Skeletal muscle satellite cell (primary cell): ENCODE results near the gene ZNF581.

Experiments used
- H3K27me3 ChIP-seq: 2 replicates; pipeline ENCODE4 v1.7.0; 2013; ENCODE audit warnings: low read length; ENCODE audit not compliant: control insufficient read depth, insufficient read depth
- H3K36me3 ChIP-seq: 2 replicates; pipeline ENCODE4 v1.7.0; 2013; ENCODE audit warnings: mild to moderate bottlenecking, control low read depth, low read length; ENCODE audit not compliant: insufficient read depth
- H3K4me1 ChIP-seq: 2 replicates; pipeline ENCODE4 v1.7.0; 2013; ENCODE audit warnings: low read length; ENCODE audit not compliant: control insufficient read depth, insufficient read depth
- H3K4me2 ChIP-seq: 2 replicates; pipeline ENCODE4 v1.7.0; 2013; ENCODE audit warnings: mild to moderate bottlenecking, low read length
- H3K4me3 ChIP-seq: 2 replicates; pipeline ENCODE4 v1.7.0; 2013; ENCODE audit warnings: low read length
- H3K9ac ChIP-seq: 2 replicates; pipeline ENCODE4 v1.7.0; 2013; ENCODE audit warnings: mild to moderate bottlenecking, low read depth, low read length, moderate library complexity
- H3K9me3 ChIP-seq: replicated peaks from 2 replicates; pipeline ENCODE4 v1.7.0; 2013; ENCODE audit warnings: mild to moderate bottlenecking, control low read depth, low read length

Gene ZNF581

GRCh38 chr19:55613396-55613795 is 30.1 kb upstream of the ZNF581 start:
- peaks cover 44% of the 10 kb centered on the region for H3K36me3 ChIP-seq

DNA sequence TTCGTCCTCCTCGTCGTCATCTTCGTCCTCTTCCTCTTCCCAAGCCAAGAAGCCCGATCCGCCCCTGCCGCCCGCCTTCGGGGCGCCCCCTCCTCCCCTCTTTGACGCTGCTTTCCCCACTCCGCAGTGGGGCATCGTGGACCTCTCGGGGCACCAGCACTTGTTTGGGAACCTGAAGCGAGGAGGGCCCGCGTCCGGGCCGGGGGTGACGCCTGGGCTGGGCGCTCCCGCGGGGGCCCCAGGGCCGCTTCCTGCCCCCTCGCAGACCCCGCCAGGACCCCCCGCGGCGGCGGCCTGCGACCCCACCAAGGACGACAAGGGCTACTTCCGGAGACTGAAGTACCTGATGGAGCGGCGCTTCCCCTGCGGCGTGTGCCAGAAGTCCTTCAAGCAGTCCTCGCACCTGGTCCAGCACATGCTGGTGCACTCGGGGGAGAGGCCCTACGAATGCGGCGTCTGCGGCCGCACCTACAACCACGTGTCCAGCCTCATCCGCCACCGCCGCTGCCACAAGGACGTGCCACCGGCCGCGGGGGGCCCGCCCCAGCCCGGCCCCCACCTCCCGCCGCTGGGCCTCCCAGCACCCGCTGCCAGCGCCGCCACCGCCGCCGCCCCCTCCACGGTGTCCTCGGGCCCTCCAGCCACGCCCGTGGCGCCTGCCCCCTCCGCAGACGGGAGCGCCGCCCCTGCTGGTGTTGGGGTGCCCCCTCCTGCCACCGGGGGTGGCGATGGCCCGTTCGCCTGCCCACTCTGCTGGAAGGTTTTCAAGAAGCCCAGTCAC is 29.3 kb upstream of the ZNF581 start:
- H3K4me2 ChIP-seq, result no peak overlapping the region
- H3K9me3 ChIP-seq, result no peaks in the 10 kb centered on the region
- H3K9ac ChIP-seq, result no peak overlapping the region
- H3K4me3 ChIP-seq, result no peak overlapping the region
- peaks cover 7% of the 10 kb centered on the region for H3K4me1 ChIP-seq
- H3K36me3 ChIP-seq, result peaks cover 43% of the 10 kb centered on the region
- H3K27me3 ChIP-seq, result no peaks in the 10 kb centered on the region

More at GRCh38 chr19:55613396-55613795, 30.1 kb upstream of the ZNF581 start:
- Histone ChIP-seq H3K9me3 (no peaks in the 10 kb centered on the region), H3K4me2 (no peak overlapping the region), H3K27me3 (no peaks in the 10 kb centered on the region), H3K4me1 (peaks cover 7% of the 10 kb centered on the region), H3K9ac (no peak overlapping the region), H3K4me3 (no peak overlapping the region)

- H3K4me3 ChIP-seq, result no peak overlapping the region
Measured at GRCh38 chr19:55614711-55615542, 28.5 kb upstream of the ZNF581 start.

DNA sequence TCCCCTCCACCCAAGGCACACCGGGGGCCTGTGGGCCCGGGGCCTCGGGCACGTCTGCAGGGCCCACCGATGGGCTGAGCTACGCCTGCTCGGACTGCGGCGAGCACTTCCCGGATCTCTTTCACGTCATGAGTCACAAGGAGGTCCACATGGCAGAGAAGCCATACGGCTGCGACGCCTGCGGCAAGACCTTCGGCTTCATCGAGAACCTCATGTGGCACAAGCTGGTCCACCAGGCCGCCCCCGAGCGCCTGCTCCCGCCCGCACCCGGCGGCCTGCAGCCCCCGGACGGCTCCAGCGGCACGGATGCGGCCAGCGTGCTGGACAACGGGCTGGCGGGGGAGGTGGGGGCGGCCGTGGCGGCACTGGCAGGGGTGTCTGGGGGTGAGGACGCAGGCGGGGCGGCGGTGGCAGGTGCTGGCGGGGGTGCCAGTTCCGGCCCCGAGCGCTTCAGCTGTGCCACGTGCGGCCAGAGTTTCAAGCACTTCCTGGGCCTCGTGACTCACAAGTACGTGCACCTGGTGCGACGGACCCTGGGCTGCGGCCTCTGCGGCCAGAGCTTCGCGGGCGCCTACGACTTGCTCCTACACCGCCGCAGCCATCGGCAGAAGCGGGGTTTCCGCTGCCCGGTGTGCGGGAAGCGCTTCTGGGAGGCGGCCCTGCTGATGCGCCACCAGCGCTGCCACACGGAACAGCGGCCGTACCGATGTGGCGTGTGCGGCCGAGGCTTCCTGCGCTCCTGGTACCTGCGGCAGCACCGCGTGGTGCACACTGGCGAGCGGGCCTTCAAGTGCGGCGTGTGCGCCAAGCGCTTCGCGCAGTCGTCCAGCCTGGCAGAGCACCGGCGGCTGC is 27.7 kb upstream of the ZNF581 start:
- no peaks in the 10 kb centered on the region for H3K9me3 ChIP-seq
- no peak overlapping the region for H3K4me2 ChIP-seq
- H3K27me3 ChIP-seq, result no peaks in the 10 kb centered on the region
- no peak overlapping the region for H3K4me3 ChIP-seq
- H3K4me1 ChIP-seq, result peaks cover 7% of the 10 kb centered on the region
- H3K36me3 ChIP-seq, result peaks cover 29% of the 10 kb centered on the region
- H3K9ac ChIP-seq, result no peak overlapping the region

More at GRCh38 chr19:55614711-55615542, 28.5 kb upstream of the ZNF581 start:
- Histone ChIP-seq H3K4me2 (no peak overlapping the region), H3K9ac (no peak overlapping the region), H3K9me3 (no peaks in the 10 kb centered on the region), H3K36me3 (peaks cover 35% of the 10 kb centered on the region), H3K4me1 (peaks cover 7% of the 10 kb centered on the region), H3K27me3 (no peaks in the 10 kb centered on the region)

- H3K36me3 ChIP-seq, result peaks cover 34% of the 10 kb centered on the region
- no peak overlapping the region for H3K9ac ChIP-seq
- H3K4me1 ChIP-seq, result peaks cover 3% of the 10 kb centered on the region
- no peaks in the 10 kb centered on the region for H3K9me3 ChIP-seq
- no peak overlapping the region for H3K4me2 ChIP-seq
- H3K4me3 ChIP-seq, result no peak overlapping the region
- no peaks in the 10 kb centered on the region for H3K27me3 ChIP-seq
Measured at GRCh38 chr19:55616395-55616875, 27.0 kb upstream of the ZNF581 start.

GRCh38 chr19:55617426-55617825 is 26.0 kb upstream of the ZNF581 start:
- Histone ChIP-seq H3K4me3 (no peak overlapping the region), H3K27me3 (no peaks in the 10 kb centered on the region), H3K4me1 (no peaks in the 10 kb centered on the region), H3K9me3 (no peaks in the 10 kb centered on the region), H3K9ac (no peak overlapping the region), H3K4me2 (no peak overlapping the region), H3K36me3 (peaks cover 32% of the 10 kb centered on the region)

DNA sequence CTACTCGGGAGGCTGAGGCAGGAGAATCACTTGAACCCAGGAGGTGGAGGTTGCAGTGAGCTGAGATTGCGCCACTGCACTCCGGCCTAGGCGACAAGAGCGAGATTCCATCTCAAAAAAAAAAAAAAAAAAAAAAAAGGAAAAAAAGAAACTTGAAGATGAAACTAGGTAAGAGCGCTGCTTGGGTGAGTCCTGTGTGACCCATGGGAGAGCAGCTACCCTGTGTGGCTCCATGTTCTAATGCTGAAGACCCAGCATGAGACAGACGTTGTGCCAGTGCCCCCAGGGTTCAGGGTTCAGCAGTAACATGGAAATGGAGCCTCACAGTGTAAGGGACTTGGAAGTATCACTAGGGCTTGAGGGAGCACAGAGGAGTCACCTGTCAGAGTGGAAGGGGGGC is 25.0 kb upstream of the ZNF581 start:
- Histone ChIP-seq H3K4me2 (no peak overlapping the region), H3K4me1 (peaks cover under 1% of the 10 kb centered on the region), H3K36me3 (peaks cover 32% of the 10 kb centered on the region), H3K27me3 (no peaks in the 10 kb centered on the region), H3K9ac (no peak overlapping the region), H3K9me3 (no peaks in the 10 kb centered on the region), H3K4me3 (no peak overlapping the region)

GRCh38 chr19:55619286-55619685 is 24.2 kb upstream of the ZNF581 start:
- Histone ChIP-seq H3K36me3 (peaks cover 32% of the 10 kb centered on the region), H3K4me1 (peaks cover 5% of the 10 kb centered on the region), H3K27me3 (no peaks in the 10 kb centered on the region), H3K9ac (no peak overlapping the region), H3K4me2 (no peak overlapping the region), H3K4me3 (no peak overlapping the region), H3K9me3 (no peaks in the 10 kb centered on the region)

GRCh38 chr19:55620410-55621204 is 22.8 kb upstream of the ZNF581 start:
- H3K36me3 ChIP-seq, result peaks cover 27% of the 10 kb centered on the region
- H3K4me1 ChIP-seq, result peaks cover 5% of the 10 kb centered on the region
- no peaks in the 10 kb centered on the region for H3K27me3 ChIP-seq
- no peaks in the 10 kb centered on the region for H3K9me3 ChIP-seq
- H3K9ac ChIP-seq, result no peak overlapping the region
- H3K4me3 ChIP-seq, result no peak overlapping the region
- no peak overlapping the region for H3K4me2 ChIP-seq

- no peaks in the 10 kb centered on the region for H3K9me3 ChIP-seq
- H3K4me2 ChIP-seq, result no peak overlapping the region
- no peaks in the 10 kb centered on the region for H3K27me3 ChIP-seq
- H3K36me3 ChIP-seq, result peaks cover 23% of the 10 kb centered on the region
- no peak overlapping the region for H3K4me3 ChIP-seq
- no peak overlapping the region for H3K9ac ChIP-seq
- peaks cover 5% of the 10 kb centered on the region for H3K4me1 ChIP-seq
Measured at GRCh38 chr19:55621205-55621672, 22.2 kb upstream of the ZNF581 start.
